ENCODE measurements around the gene RANGAP1.

RANGAP1 gene

DNA sequence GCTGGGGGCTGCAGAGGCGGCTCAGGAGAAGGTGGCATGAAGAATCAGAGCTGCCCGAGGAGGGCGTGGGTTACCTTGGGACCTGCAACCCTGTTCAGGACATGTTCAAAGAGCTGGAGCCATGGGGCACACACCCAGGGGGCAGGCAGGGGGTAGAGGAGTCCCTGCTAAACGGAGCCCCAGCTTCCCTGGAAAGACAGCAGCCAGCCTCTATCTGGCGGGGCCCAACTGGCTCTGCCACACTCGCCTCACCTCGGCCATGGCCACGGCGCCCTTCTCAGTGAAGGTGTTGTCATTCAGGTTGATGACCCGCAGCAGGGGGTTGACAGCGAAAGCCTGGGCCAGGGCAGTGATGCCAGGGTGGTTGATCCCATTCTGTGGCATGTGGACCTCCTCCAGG lies 28.3 kb downstream of the RANGAP1 start:
- TF ChIP-seq ZNF274 (IDR thresholded peaks at IDR 0.05; ENCODE audit: low read depth, low read length), result no peak
- H3K4me3 ChIP-seq (ENCODE audit: low read length), result no peak overlapping the region

DNA sequence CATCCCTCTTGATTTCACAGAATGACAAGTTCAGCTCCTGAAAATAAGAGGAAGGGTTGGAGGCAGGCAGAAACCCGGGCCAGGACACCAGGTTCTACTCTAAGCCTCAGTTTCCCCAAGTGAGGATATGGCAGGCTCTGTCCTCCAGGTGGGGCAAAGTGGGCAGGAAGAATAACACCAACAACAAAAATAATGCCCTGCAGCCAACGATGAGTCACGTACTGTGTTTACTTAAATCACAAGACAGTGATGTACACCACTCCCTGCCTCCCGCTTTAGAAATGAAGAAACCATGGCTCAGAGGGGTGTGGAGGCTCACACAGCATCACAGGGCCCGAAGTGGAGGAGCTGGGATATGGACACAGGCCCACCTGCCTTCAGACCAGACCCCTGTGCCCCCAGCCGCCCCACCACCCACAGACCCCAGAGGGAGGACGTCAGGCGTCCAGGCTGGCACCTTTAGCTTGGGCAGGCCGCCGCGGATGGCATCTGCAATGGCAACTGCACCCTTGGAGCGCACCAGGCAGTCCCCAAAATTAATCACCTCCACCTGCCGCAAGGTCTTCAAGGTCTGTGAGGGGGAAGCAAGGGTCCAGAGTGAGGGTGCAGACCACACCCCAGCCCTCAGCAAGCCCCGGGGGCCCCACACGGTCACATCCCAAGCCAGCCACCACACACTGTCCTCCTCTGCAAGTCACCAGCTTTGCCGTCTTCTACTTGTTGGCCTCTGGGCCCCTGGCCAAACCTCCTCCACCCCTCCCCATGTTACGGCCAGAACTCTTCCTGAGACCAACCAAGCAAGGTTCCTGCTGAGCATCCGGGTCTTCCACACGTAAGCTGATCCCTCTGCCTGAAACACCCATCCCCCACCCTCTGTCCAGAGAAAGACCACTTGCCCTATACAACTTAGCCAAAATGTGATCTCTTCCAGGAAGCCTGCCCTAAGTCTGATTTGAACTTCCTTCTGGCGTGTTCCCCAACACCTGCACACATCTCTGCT lies 29.4 kb downstream of the RANGAP1 start:
- no peak overlapping the region for H3K4me3 ChIP-seq (ENCODE audit: low read length)
- no peak for TF ChIP-seq ZNF274 (IDR thresholded peaks at IDR 0.05; ENCODE audit: low read depth, low read length)

DNA sequence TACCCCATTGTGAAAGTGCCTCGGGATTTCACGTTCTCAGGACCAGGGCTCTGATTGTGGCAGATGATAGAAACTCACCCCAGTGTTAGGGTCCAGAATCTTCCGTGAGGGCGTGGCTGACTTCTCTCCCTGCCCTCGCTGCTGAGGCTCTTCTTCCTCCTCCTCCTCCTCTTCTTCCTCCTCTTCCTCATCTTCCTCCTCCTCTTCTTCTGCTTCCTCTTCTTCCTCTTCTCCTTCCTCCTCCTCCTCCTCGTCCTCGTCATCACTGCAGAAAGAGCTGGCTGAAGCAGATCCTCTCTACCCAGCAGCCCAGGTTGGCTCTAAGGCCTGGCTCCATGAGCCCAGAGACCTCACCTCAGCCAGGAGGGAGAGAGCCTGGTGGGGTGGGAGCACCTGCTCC lies 31.8 kb downstream of the RANGAP1 start:
- no peak overlapping the region for H3K4me3 ChIP-seq (ENCODE audit: low read length)
- no peak for TF ChIP-seq ZNF274 (IDR thresholded peaks at IDR 0.05; ENCODE audit: low read depth, low read length)

DNA sequence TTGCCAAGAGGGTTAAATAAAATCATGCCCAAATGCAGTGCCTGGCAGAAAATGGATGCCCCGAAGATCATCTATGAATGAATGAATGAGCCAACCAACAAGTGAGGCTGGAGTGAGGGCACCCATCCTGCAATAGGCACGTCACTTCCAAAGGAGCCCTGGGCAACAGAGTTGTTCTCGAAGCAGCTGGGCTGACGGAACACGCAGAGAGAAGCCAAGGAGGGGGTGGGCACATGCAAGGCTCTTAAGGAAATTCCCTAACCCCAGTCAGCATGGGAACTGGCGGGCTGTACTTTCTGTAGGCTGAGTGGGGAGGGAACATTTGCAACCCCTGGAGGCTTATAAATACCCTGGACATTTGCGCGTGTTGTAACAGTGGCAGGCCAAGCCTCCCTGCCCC lies 33.6 kb downstream of the RANGAP1 start:
- H3K4me3 ChIP-seq (ENCODE audit: low read length), result no peak overlapping the region
- TF ChIP-seq ZNF274 (IDR thresholded peaks at IDR 0.05; ENCODE audit: low read depth, low read length), result no peak

DNA sequence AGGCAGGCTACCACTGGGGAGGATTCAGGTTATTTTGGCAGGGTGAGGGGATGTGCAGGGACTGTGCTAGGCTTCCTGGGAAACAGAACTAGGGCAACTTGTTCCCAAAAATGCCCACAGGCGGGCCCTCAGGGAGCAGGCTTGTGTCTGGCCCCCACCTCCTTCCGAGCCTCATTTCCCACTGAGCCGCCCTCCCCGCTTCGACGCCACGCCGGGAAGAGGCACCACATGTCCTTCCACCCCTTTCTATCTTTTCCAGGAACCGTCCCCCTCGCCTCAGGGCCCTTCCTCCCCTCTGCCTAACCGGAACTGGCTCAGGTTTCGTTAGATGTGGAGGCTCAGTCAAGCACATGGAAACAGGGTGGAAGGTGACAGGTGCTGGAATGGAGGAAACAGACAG lies 35.9 kb downstream of the RANGAP1 start:
- H3K4me3 ChIP-seq (ENCODE audit: low read length), result no peak overlapping the region
- no peak for TF ChIP-seq ZNF274 (IDR thresholded peaks at IDR 0.05; ENCODE audit: low read depth, low read length)

DNA sequence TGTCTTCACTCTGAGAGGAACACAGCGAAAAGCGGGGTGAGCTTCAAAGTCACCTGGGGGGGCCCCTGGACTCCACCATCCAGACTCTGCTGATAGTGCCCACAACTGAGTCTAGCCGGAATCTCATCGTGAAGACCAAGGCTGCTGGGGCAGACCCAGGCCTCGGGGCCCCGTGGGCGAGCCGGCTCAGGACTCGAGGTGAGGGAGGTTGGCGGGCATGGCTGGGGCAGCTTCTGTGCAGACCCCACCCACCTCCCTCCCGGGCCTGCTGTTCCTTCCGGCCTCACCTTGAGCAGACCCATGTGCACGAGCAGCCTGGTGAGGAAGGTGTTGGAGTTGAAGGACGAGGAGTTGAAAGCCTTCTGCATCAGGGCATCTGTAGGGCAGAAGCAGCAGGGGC lies 36.5 kb downstream of the RANGAP1 start:
- H3K4me3 ChIP-seq (ENCODE audit: low read length), result no peak overlapping the region
- no peak for TF ChIP-seq ZNF274 (IDR thresholded peaks at IDR 0.05; ENCODE audit: low read depth, low read length)

DNA sequence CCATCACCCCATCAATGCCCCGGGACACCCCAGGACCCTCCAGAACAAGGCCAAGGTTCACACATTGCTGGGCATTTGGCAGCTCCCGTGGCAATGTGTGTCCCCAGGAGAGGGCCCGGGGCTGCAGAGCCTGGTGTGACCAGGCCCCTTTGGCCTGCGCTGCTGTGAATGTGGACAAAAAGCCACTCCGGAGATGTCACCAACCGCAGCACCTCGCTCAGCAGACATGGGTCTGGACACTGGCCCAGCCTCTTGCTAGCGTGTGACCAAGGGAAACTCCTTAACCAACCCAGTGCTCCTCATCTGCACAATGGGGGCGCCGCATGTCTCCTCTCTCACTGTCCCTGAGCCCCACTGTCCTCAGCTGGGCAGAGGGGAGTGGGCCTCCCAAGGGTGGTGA lies 37.2 kb downstream of the RANGAP1 start:
- H3K4me3 ChIP-seq (ENCODE audit: low read length), result no peak overlapping the region
- TF ChIP-seq ZNF274 (IDR thresholded peaks at IDR 0.05; ENCODE audit: low read depth, low read length), result no peak

DNA sequence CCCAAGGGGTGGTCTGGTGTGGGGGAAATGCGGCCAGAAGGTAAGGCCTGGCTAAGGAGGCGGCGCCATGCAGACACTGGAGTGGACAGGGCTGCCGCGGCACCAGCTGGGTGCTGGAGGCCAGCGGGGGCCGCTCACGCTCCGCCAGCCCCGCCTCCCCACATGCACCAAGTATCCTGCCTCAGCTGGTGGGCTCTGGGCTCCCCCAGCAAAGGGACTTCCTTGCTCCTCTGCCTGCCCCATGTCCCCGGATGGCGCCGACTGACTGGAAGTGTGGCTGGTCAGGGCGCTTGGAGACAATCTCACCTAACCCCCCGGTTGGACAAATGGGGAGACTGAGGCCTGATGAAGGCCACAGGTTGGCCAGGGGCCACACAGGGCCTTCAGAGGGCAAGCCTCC lies 37.7 kb downstream of the RANGAP1 start:
- H3K4me3 ChIP-seq (ENCODE audit: low read length), result no peak overlapping the region
- TF ChIP-seq ZNF274 (IDR thresholded peaks at IDR 0.05; ENCODE audit: low read depth, low read length), result no peak

DNA sequence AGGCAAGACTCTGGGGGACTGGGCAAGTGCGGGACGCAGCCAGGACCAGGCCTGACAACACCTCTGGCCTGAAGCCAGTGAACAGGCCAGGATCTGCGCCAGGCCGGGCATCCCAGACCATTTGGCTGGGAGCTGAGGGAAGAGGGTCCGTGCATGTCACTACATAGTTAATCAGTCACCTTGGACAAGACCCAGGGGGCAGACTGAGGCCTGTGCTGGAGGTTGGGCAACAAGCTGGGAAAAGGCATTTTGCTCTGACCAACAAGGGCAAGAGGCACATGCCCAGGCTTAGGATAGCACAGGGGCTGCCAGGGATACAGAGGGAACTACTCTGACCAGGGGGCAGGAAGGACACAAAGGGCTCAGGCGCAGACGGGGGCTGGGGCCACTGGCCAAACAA lies 38.3 kb downstream of the RANGAP1 start:
- no peak for TF ChIP-seq ZNF274 (IDR thresholded peaks at IDR 0.05; ENCODE audit: low read depth, low read length)
- no peak overlapping the region for H3K4me3 ChIP-seq (ENCODE audit: low read length)

DNA sequence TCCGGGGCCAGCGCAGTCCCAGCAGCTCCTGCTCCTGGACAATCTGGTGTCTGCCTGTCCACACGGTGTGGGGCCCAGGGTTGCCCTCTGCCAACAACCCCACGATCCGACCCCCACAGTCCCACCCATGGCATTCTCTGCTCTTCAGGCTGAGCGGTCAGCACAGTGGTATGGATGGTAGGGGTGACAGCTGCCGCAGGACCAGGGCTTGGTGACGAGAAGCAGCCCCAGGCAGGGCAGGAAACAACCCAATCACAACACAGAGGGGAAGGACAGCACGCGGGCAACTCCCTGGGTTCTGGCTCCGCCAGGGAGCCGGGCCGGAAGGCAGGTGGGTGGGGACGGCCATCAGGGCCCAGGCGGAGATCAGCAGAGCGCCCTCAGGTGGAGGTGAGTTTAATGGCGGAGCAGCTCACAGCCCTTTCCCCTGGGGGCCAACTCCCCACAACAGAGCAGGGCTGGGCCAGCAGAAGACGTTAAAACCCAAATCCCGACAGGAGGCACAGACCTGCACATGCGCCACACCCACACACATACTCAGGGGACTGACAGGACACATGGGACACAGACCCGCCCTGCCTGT lies 40.0 kb downstream of the RANGAP1 start:
- no peak overlapping the region for H3K4me3 ChIP-seq (ENCODE audit: low read length)
- no peak for TF ChIP-seq ZNF274 (IDR thresholded peaks at IDR 0.05; ENCODE audit: low read depth, low read length)

DNA sequence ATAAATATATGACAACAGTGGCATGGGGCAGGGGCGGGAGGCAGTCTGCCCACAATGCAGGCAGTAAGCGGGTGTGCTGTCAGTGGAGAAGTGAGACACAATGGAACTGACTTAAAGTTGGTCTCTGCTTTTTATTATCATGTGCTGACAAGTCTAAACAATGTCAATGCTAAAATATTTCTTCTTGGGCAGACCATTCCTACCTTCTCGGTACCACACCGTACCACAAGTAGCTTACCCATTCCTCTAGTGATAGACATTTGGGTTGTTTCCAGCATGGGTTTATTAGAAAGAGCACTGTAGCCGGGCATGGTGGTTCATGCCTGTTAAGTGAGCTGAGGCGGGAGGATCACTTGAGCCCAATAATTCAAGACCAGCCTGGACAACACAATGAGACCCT lies 42.6 kb downstream of the RANGAP1 start:
- no peak overlapping the region for H3K4me3 ChIP-seq (ENCODE audit: low read length)
- TF ChIP-seq ZNF274 (IDR thresholded peaks at IDR 0.05; ENCODE audit: low read depth, low read length), result no peak

DNA sequence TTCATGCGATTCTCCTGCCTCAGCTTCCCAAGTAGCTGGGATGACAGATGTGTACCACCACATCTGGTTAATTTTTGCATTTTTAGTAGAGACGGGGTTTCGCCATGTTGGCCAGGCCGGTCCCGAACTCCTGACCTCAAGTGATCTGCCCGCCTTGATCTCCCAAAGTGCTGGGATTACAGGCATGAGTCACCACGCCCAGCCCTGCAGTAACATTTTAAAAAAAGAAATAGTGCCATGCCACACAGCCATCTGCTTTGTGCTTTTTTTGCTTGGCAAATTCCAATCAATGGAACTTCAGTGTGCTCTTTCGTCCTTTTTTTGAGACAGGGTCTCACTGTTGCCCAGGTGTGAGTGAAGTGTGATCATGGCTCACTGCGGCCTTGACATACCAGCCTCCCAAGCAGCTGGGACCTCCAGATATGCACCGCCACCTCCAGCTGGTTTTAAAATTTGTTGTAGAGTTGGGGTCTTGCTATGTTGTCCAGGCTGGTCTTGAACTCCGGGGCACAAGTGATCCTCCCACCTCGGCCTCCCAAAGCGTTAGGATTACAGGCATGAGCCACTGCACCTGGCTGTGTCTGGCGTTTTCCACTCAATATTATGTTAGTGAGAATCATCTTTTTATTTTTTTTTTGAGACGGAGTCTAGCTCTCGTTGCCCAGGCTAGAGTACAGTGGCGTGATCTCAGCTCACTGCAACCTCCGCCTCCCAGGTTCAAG lies 43.4 kb downstream of the RANGAP1 start:
- TF ChIP-seq ZNF274 (IDR thresholded peaks at IDR 0.05; ENCODE audit: low read depth, low read length), result no peak
- H3K4me3 ChIP-seq (ENCODE audit: low read length), result no peak overlapping the region

DNA sequence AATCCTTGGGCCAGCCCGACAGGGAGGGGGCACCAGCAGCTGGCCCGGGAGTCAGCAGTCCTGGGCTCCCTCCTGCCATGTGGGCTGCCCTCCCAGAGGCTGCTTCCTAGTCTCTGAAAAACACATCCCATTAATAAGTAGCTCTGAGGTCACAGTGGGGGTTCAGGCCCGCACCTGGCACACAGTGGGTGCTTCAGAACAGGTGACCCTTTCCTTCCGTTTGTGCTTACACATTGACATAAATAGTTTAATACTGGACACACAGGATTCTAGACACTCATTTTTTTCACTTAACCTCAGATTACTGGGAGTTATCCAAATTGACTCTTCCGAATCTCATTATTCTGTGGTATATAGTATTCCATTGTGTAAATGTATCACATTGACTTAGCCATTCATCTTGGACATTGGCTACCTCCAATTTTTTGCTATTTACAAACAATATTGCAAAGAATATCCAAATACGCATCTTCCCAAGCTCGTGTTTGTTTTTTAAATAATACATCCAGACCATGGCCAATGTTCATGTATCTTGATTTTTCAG lies 44.8 kb downstream of the RANGAP1 start:
- no peak overlapping the region for H3K4me3 ChIP-seq (ENCODE audit: low read length)
- TF ChIP-seq ZNF274 (IDR thresholded peaks at IDR 0.05; ENCODE audit: low read depth, low read length), result no peak

DNA sequence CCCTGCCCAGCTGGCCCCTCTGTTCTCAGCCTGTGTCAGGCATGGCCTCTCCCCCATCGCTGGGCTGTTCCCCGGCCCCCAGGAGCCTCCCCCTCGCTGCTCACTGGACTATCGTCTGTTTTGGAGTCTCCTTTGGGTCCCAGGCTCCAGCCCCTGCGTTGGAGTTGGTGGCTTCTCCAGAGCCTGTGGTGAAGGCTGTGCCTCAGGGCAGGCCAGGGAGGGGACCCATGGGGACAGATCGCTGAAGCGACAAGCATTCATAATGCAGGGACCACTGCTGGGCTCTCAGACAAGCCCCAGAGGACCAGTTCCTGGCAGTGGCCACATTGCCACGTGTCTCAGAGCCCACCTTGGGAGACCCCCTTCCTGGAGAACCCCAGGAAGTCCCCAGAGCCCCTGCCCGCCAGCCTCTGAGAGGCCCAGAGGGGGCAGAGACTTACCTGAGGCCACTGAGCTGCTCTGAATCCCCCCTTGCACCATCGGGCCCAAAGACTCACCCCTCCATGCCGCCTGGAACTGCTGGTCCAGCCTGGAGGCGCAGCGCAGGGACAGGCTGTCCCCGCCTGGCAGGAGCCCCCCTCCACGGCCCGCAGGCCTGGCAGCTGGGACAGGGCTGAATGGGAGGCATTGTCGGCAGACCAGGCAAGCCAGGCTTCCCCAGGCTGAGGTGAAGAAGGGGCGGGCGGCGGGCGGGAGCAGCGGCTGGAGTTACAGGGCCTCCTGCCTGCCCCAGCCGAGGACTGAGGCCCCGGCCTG lies 45.4 kb downstream of the RANGAP1 start, which contains the start of gene CHADL:
CHADL (minus strand) TSS at position 555 of the 756 bp plus-strand sequence; CDS start at position 505, 50 bp downstream.
- no peak for TF ChIP-seq ZNF274 (IDR thresholded peaks at IDR 0.05; ENCODE audit: low read depth, low read length)
- no peak within 1 kb of the TSS for H3K4me3 ChIP-seq (ENCODE audit: low read length)
